Body of pancreas (tissue), 4 donors: ENCODE results near the gene PES1. TPM values are rescaled to one million over a fixed set of nuclear protein-coding genes. Genes with fewer than 3 reads are reported as not detected.
"Not testable (repeated sequence)": the region's sequence is repeated elsewhere in the genome, so short reads cannot be mapped to it uniquely, and the experiment has no call there.

ENCODE experiments used
- ATAC-seq: fragments of 150-250 bp; one replicate; pipeline ENCODE4 v1.9.1; 2016
- DNase-seq, 4 donors: peaks; one replicate each; pipeline ENCODE4 v3.0.0-alpha.2; 2019
- H3K27ac ChIP-seq, 4 donors: fragments of 200-600 bp; sonication (generic); 1 replicate in 3 of 4; 2 replicates in 1 of 4; pipeline versions ENCODE4 v1.5.1 to v1.6.1; 2016 to 2019; ENCODE audit warnings: mild to moderate bottlenecking in 1 of 4, mixed read lengths in 1 of 4, moderate library complexity in 1 of 4
- H3K27me3 ChIP-seq, 2 donors: fragments of 200-600 bp; sonication (generic); one replicate each; pipeline ENCODE4 v1.6.0; 2016; ENCODE audit warnings: mild to moderate bottlenecking in 1 of 2
- H3K36me3 ChIP-seq, 2 donors: fragments of 200-600 bp; sonication (generic); replicated peaks in 1 of 2; 2 replicates each; pipeline ENCODE4 v1.5.1; 2016; ENCODE audit warnings: low read depth in 2 of 2; ENCODE audit not compliant: insufficient read depth in 1 of 2
- H3K4me1 ChIP-seq: fragments of 200-600 bp; sonication (generic); one replicate; pipeline ENCODE4 v1.6.0; 2016
- H3K4me3 ChIP-seq, 2 donors: fragments of 200-600 bp; sonication (generic); 1 replicate in 1 of 2; 2 replicates in 1 of 2; pipeline ENCODE4 v1.5.1; 2016 to 2019
- H3K9me3 ChIP-seq, 3 donors: fragments of 200-600 bp; sonication (generic); 1 replicate in 2 of 3; 2 replicates in 1 of 3; pipeline ENCODE4 v1.5.1; 2016
- CTCF ChIP-seq, 7 experiments: fragments of 450-650 bp in 4 of 7; fragments of 200-600 bp in 3 of 7; sonication (generic) in 3 of 7; IDR thresholded peaks; one replicate each; pipeline ENCODE4 v1.5.1; 2016 to 2019; ENCODE audit warnings: antibody characterized with exemption in 7 of 7
- POLR2A ChIP-seq, 3 donors: fragments of 450-650 bp; IDR thresholded peaks; one replicate each; pipeline ENCODE4 v1.6.1; 2016; ENCODE audit warnings: antibody characterized with exemption in 3 of 3, mild to moderate bottlenecking in 2 of 3
- WGBS, 2 donors: methylation state at CpG; one replicate each; pipeline ENCODE4 v1.1.5; 2017; 5-methylcytosine and 5-hydroxymethylcytosine counted together
- intact Hi-C: fragments of 100-400 bp; cut with DNase I; formaldehyde crosslinking; loops from one replicate; pipeline ENCODE4 v1.15.1; 2023
- total RNA-seq, 2 donors: library from RNA; depleted of rRNA; stranded (reverse); fragments of >200 nt; gene quantifications; one replicate each; pipeline ENCODE4 v1.1.0, GENCODE V29; 2016

The PES1 gene
- total RNA-seq, 2 donors from 2014 or later: 45.5 to 50.1 TPM

DNA sequence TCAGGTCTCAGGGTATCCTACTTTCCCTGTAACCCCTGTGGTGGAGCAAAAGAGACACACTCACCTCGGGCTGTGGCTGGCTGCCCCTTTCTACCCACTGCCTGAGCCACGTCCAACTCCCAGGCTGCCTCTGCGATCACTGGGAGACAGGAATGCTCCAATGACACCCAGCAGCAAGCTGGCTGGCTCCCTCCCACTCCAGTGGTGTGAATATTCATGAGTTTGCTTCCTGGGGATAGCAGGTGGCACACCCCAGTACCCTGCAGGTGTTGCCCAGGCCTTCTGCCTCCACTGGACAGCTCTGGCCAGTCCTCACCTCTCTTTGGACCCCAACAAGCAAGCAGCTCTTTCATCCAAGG lies 27.0 kb downstream of the PES1 start:
- H3K27me3 ChIP-seq: no peaks in the 10 kb centered on the region
- no peak overlapping the region for H3K27ac ChIP-seq
- no peaks in the 10 kb centered on the region for H3K4me1 ChIP-seq
- DNase-seq (no peak), ATAC-seq (no peak)
- H3K9me3 ChIP-seq: no peaks in the 10 kb centered on the region
- intact Hi-C loops: no loop called here
- 55% methylated on average over 3 of the region's 3 CpGs; no CpG with 5 or more reads in 1 of the 2 donors for WGBS, 2 donors
- H3K4me3 ChIP-seq: no peak overlapping the region
- TF ChIP-seq POLR2A (IDR thresholded peaks at IDR 0.05) (no peak), CTCF (IDR thresholded peaks at IDR 0.05) (no peak)
- H3K36me3 ChIP-seq: no peaks in the 10 kb centered on the region

GRCh38 chr22:30564045-30564760 lies 27.5 kb downstream of the PES1 start:
- Histone ChIP-seq H3K9me3 (no peaks in the 10 kb centered on the region), H3K36me3 (no peaks in the 10 kb centered on the region), H3K27ac (no peak overlapping the region), H3K4me1 (no peaks in the 10 kb centered on the region), H3K27me3 (no peaks in the 10 kb centered on the region), H3K4me3 (no peak overlapping the region)
- no peak for TF ChIP-seq POLR2A (IDR thresholded peaks at IDR 0.05)
- TF ChIP-seq CTCF (IDR thresholded peaks at IDR 0.05): no peak
- intact Hi-C loops: no loop called here
- WGBS, 2 donors: 82 to 83% methylated on average over 7 to 8 of the region's 8 CpGs
- DNase-seq (no peak), ATAC-seq (no peak)

GRCh38 chr22:30562366-30562765 lies 29.3 kb downstream of the PES1 start:
- no peaks in the 10 kb centered on the region for H3K4me1 ChIP-seq
- WGBS, 2 donors: 72 to 76% methylated on average over 4 to 6 of the region's 6 CpGs
- H3K27ac ChIP-seq: no peak overlapping the region
- intact Hi-C loops: no loop called here
- no peaks in the 10 kb centered on the region for H3K27me3 ChIP-seq
- no peaks in the 10 kb centered on the region for H3K36me3 ChIP-seq
- H3K9me3 ChIP-seq: no peaks in the 10 kb centered on the region
- no peak overlapping the region for H3K4me3 ChIP-seq
- ATAC-seq: no peak
- TF ChIP-seq CTCF (IDR thresholded peaks at IDR 0.05): no peak
- TF ChIP-seq POLR2A (IDR thresholded peaks at IDR 0.05): no peak
- DNase-seq: no peak

GRCh38 chr22:30561402-30562189 lies 30.1 kb downstream of the PES1 start:
- Histone ChIP-seq H3K4me3 (no peak overlapping the region), H3K9me3 (no peaks in the 10 kb centered on the region), H3K27me3 (no peaks in the 10 kb centered on the region), H3K4me1 (no peaks in the 10 kb centered on the region), H3K27ac (no peak overlapping the region), H3K36me3 (no peaks in the 10 kb centered on the region)
- intact Hi-C loops: no loop called here
- ATAC-seq (no peak), DNase-seq (no peak)
- TF ChIP-seq CTCF (IDR thresholded peaks at IDR 0.05): no peak
- no peak for TF ChIP-seq POLR2A (IDR thresholded peaks at IDR 0.05)
- 74 to 75% methylated on average over 9 to 10 of the region's 10 CpGs for WGBS, 2 donors

- DNase-seq, H3K36me3 ChIP-seq, H3K9me3 ChIP-seq, ATAC-seq, intact Hi-C loops, H3K4me1 ChIP-seq, H3K27me3 ChIP-seq, H3K4me3 ChIP-seq: not testable (repeated sequence)
- 86 to 87% methylated on average over 10 to 11 of the region's 11 CpGs for WGBS, 2 donors
- peak overlapping the region in 1 of 4 donors; percentile 8 for H3K27ac ChIP-seq
Measured at GRCh38 chr22:30560643-30561202, 31.0 kb downstream of the PES1 start.
